GM19372 (cell line): ENCODE data around the gene MAMLD1.

Experiments
- ATAC-seq: cut with Tn5 transposase; IDR thresholded peaks from one replicate; pipeline ENCODE4 v1.9.1; 2021; ENCODE audit warnings: mild to moderate bottlenecking, low read depth, moderate library complexity; ENCODE audit not compliant: unreplicated experiment

MAMLD1 gene

GRCh38 chrX:150405006-150405405 lies 41.9 kb downstream of the MAMLD1 start:
- ATAC-seq = no peak

DNA sequence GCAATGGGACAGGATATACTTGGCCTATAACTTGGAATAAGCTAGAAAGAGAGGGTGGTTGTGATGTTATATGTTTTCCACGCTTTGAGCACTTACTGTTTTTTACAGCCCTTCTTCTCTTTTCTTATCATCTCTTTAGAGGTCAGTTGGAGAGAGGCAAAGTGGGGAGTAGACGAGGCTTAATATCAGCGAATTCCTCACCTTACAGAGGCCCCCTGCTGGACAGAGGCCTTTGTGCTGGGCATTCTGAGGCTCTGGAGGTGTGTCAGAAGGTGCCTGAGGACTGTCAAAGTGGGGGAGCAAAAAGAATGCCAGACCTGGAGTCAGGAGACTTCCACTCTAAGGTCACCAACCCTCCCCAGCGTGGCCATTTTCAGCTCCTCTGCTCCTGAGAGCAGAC lies 42.5 kb downstream of the MAMLD1 start:
- ATAC-seq = no peak

DNA sequence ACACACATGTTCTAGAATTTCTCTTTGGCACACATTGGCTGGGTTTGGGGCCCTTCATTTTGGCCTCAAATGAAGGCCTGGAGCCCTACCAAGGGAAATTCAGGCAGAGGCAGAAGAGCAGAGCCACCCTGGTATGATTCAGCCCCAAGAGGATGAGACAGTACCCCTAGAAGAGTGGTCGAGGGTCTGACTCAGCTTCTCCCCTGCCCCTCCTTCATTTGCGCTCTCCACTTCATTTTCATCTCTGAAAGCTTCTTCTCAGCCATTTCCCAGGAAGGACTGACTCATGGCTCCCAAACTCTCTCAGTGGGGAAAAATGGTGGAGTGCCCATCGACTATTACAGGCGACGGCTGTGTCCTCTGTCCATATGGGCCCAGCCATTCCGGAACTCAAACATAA lies 43.5 kb downstream of the MAMLD1 start:
- ATAC-seq = no peak

DNA sequence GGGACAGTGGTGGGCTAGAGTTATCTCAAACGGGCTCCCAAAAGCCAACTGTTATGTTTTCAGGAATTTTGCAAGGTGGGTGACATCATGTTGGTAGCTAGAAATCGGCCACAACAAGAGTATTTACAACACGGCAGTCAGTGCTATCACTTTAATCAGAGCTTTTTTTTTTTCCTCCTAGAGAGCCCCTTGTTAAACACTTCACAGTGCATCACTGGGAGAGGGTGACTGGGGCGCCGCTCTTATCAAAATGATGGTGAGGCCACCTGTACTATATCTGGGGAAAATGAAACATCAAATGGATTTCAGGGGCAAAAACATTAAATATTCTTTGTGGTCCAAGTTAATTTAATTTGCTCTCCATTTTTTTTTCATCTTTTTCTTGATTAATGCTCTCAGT lies 44.9 kb downstream of the MAMLD1 start:
- no peak for ATAC-seq

- no peak for ATAC-seq
Observed at GRCh38 chrX:150408561-150408960, 45.4 kb downstream of the MAMLD1 start.

- ATAC-seq = no peak
Observed at GRCh38 chrX:150409486-150409885, 46.4 kb downstream of the MAMLD1 start.

- no peak for ATAC-seq
Observed at GRCh38 chrX:150409964-150410363, 46.8 kb downstream of the MAMLD1 start.

DNA sequence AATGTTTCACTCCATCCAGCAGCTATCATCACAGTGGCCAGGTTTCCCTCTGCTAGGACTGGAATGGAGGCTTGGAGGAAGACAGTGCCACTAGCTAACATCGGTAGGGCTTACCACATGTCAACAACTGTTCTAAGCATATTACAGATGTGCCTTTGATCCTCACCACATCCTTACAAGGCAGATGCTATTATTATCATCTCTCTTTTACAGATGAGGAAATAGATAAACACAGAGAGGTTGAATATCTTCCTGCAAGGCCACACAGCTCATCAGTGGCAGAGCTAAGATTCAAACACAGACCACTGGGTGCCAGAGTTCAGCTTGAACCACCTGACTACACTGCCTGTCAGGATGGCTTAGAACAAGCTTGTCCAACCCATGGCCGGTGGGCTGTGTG lies 47.4 kb downstream of the MAMLD1 start:
- no peak for ATAC-seq

- ATAC-seq = no peak
Observed at GRCh38 chrX:150411656-150412055, 48.5 kb downstream of the MAMLD1 start.

GRCh38 chrX:150414228-150414627 lies 51.1 kb downstream of the MAMLD1 start:
- ATAC-seq = no peak

- ATAC-seq = no peak
Observed at GRCh38 chrX:150416469-150416868, 53.4 kb downstream of the MAMLD1 start.

DNA sequence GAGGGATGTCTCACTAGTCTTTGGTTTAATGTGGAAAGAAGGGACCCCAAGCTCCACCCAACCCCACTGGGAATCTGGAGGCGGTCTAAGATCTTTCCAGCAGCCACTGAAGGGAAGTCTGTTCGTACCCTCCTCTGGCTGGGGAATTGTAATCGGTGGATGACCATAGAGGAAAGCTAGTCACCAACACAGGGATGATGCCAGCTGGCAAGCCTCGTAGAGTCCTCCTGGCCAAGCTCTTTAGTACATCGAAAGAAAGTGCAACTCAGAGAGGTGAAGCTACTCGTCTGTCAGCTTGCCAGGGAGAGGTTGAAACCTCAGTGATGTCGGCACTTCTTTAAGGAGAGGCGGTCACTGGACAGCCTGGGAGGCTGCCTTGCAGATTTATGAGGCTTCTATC lies 58.7 kb downstream of the MAMLD1 start:
- ATAC-seq = no peak

DNA sequence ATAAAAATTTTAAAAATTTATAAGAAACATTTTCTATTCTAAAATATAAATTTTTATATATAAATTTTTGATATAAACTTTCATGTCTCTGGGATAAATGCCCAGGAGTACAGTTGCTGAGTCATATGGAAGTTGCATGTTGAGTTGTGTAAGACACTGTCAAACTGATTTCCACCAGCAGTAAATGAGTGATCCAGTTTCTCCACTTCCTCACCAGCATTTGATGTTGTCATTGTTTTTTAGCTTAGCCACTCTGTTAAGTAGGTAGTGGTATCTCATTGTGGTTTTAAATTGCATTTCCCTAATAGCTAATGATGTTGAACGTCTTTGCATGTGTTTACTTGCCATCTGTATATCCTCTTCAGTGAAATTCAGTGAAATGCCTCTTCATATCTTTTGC lies 66.5 kb downstream of the MAMLD1 start:
- ATAC-seq = no peak

GRCh38 chrX:150436195-150436594 lies 73.1 kb downstream of the MAMLD1 start:
- ATAC-seq = no peak

DNA sequence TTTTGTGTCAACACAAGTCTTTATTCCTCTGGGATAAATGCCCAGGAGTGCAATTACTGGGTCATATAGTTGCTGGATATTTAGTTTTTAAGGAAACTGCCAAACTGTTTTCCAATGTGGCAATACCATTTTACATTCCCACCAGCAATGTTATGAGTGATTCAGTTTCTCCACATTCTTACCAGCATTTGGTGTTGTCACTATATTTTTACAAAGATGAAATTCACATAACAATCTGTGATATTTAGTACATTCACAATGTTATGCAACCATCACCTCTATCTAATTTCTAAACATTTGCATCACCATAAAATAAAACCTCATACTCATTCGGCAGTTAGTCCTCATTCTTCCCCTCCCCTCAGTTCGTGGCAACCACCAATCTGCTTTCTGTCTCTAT lies 75.0 kb downstream of the MAMLD1 start:
- ATAC-seq = no peak

DNA sequence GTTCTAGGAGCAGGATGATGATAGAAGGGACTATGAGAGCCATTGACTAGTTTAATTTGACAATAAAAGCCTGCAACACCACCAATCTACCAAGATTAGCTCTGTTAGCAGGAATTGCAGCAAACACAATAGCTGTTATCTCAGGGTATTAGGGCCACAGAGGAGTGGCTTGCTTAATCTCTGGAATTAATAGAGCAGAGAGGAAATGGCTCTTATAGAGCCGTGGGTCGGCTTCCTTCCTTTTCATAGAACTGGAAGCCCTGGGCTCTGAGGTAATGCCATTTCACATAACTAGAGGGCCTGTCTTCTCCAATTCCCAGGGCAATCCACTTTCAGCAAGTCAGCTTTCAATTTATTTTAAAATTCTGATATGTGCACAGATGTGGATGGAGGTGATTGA lies 83.0 kb downstream of the MAMLD1 start:
- no peak for ATAC-seq

- ATAC-seq = no peak
Observed at GRCh38 chrX:150446995-150447394, 83.9 kb downstream of the MAMLD1 start.

DNA sequence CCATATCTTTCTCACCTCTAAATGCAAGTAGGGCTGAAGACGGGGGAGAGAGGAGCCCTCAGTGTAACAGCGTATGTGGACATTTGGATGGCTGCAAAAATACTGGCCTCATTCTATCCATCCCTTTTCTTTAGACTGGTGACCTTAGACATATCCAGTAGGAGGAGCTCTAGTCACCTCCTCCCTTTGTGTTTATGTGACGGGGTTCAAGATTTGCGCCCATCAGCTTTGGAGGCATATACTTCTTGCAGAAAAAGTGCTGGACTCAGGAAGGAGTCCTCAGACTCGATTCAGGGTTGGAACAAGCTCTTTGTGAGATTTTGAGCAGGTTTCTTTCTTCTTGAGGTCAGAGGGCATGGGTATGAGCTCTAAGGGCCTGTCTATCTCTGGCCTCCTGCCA lies 86.2 kb downstream of the MAMLD1 start:
- ATAC-seq = no peak

- ATAC-seq = no peak
Observed at GRCh38 chrX:150450519-150451177, 87.5 kb downstream of the MAMLD1 start.

DNA sequence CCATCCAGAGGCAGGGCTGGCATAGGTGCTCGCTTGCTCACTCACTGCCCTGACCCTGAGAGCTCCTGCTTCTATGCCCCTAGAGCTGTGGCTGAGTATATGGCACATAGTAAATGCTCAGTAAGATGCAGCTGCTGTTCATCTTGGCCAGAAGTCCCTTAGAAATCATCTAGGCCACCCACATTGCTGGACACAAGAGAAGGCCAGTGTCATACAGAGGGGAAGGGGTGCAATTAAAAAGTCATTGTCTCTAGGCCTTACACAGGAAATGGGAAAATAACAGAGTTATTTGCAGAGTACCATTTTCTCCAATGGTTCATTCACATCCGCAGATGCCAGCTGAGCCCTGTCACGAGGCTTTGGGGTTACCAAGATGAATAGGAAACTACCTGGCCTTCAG lies 88.8 kb downstream of the MAMLD1 start:
- ATAC-seq = no peak

DNA sequence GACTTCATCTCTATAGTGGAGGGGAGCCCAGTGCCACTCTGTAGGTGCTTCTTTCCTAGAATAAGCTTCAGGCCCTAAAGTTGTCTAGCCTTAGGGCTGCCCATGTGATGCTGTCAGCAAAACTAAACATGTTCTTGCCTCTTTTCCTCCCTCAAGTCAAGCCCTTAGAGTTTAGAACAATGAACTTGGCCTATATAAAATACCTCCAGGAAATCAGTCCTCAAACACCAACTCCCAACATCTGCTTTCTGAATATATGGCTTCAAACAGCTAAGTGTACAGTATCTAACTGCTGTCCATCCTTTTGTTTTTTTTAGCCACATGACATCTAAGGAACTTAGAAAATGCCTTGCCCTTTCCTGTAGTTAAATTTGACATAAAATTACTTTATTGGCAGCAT lies 91.0 kb downstream of the MAMLD1 start:
- no peak for ATAC-seq

DNA sequence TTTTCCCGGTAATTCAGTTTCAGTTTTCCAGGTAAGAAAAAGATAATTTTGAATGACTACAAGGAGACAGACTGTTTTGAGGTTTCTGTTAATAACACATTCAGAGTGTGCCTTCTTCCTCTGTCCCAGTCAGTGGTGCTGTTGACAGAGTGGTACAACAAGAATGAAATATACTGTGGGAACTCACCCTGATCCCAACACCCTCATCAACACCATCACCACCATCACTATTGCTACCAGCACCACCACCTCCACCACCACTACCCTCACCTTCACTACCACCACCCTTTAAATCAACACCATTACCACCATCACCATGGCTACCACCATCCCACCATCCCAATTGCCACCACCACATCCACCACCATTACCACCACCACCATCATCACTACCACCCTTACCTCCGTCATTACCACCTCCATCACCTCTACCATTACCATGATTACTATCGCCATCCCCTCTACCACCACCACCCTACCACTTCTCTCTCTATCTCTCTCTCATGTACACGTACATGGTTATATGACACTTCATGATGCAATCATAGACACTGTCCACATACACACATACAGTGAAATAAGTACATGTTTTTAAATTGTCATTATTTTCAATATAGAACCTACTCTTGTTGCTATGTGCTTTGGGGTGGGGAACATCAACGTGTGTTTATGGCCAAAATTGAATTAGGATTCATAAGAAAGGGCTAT lies 91.5 kb downstream of the MAMLD1 start:
- ATAC-seq = no peak
